ENCODE data around the gene NCKAP5.

GRCh38 chr2:133192028-133192427, 376.2 kb downstream of the NCKAP5 start:
- no peak for TF ChIP-seq CTCF (IDR thresholded peaks at IDR 0.05)
- TF ChIP-seq POLR2A (IDR thresholded peaks at IDR 0.05): no peak
